Subcutaneous adipose tissue (tissue), 4 donors: ENCODE data around the gene CPAMD8. TPM values are rescaled to one million over a fixed set of nuclear protein-coding genes. Genes with fewer than 3 reads are reported as not detected.

ENCODE experiments used
- CTCF ChIP-seq: fragments of 450-650 bp; IDR thresholded peaks from one replicate; pipeline ENCODE4 v1.5.1; 2016; ENCODE audit warnings: low read depth, mild to moderate bottlenecking, control low read depth, antibody characterized with exemption, moderate library complexity
- total RNA-seq, 4 donors: library from RNA; depleted of rRNA; stranded (reverse); fragments of >200 nt; gene quantifications; one replicate each; pipeline ENCODE4 v1.1.0, GENCODE V29; 2016

The CPAMD8 gene
- total RNA-seq, 4 donors from 2014 or later, result 3.7 to 75.5 (median 22.0) TPM

- no peak for TF ChIP-seq CTCF
Measured at GRCh38 chr19:16919496-16919895, 107.1 kb downstream of the CPAMD8 start.

DNA sequence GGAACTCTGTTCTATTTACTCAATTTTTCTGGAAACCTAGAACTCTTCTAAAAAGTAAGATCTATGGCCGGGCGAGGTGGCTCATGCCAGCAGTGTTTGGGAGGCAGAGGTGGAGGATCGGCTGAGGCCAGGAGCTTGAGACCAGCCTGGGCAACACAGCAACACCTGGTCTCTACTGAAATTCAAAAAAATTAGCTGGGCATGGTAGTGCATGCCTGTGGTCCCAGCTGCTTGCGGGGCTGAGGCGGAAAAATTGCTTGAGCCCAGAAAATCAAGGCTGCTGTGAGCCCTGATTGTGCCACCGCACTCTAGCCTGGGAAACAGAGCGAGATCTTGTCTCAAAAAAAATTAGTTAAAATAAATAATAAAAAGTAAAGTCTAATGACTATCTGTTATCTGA, 109.2 kb downstream of the CPAMD8 start:
- TF ChIP-seq CTCF, result no peak

GRCh38 chr19:16915734-16916133, 110.9 kb downstream of the CPAMD8 start:
- no peak for TF ChIP-seq CTCF

- no peak for TF ChIP-seq CTCF
Measured at GRCh38 chr19:16915135-16915534, 111.5 kb downstream of the CPAMD8 start.

GRCh38 chr19:16914421-16914820, 112.2 kb downstream of the CPAMD8 start:
- TF ChIP-seq CTCF, result no peak

DNA sequence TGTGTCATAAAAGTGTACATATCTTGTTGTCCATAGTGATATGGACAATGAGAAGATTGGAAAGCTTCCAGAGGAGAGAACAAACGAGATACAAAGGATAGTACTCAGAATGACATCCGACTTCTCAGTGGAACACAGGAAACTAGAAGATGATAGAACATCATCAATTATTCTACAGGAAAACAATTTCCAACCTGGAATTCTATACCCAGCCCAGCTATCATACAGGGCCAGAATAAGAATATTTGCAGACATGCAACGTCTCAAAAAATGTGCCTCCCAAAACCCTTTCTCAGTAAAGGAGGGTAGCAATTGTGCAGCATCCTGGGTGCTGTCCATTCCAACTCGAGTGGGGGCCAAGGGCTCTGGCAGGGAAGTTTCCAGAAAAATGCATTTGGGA, 113.8 kb downstream of the CPAMD8 start:
- TF ChIP-seq CTCF, result no peak

- TF ChIP-seq CTCF, result no peak
Measured at GRCh38 chr19:16911046-16911445, 115.6 kb downstream of the CPAMD8 start.

GRCh38 chr19:16908759-16909158, 117.9 kb downstream of the CPAMD8 start:
- TF ChIP-seq CTCF, result no peak
